ENCODE measurements around the gene RNF217. TPM values are rescaled to one million over a fixed set of nuclear protein-coding genes. Genes with fewer than 3 reads are reported as not detected.

Gene RNF217
- total RNA-seq, 1 experiment from 2014 or later, result 10.3 TPM

DNA sequence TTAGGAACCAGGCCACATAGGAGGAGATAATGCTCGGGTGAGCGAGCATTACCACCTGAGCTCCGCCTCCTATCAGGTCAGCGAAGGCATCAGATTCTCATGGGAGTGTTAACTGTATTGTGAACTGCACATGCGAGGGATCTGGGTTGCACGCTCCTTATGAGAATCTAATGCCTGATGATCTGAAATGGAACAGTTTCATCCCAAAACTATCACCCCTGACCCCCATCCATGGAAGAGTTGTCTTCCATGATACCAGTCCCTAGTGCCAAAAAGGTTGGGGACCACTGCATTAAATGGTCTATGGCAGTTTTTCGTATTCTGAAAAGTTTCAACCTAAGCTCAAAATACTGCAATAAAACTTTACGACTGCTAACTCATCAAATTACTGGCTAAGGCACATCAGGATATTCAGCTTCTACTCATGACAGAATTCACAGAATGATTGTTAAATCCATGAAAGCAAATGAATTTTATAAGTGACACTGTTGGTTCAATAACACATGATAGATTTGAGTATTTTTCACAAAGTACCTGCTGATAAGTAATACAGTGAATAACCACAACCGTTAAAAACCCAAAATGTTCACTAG is 25.9 kb downstream of the RNF217 start:
- no peak for DNase-seq (ENCODE audit: low read depth)

DNA sequence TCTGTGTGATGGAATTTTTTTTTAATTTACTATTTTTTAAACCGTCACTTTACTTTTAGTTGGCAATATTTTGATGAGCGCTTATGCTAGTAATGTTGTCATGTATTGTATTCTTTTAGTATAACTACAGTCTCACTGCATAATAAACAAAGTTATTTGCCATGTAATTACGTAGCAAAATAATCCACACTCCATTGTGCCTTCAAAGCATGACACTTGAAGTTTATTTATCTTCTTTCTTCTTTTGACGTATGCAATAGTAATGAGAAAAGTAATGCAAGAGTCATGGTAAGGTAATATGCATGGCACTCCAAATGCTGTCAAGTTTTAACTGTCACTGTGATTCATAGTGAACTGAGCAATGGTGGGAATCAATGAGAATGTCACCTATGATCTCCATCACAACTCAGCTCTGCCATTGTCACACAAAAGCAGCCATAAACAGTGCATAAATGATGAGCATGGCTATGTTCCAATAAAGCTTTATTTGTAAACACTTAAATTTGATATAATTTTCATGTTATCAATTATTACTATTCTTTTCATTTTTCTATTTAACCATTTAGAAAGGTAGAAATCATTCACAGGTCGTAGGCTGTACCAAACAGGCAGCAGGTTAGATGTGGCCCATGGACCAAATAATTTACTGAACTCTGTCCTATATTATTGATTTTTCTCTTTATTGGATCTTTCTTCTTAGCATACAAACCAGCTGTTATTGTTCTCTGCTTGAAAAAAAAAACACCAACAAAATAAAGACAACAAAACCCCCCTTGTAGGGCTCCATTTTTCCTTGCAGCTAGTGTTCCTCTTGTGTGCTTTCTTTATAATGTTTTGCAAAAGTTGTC is 27.1 kb downstream of the RNF217 start:
- DNase-seq (ENCODE audit: low read depth), result no peak

DNA sequence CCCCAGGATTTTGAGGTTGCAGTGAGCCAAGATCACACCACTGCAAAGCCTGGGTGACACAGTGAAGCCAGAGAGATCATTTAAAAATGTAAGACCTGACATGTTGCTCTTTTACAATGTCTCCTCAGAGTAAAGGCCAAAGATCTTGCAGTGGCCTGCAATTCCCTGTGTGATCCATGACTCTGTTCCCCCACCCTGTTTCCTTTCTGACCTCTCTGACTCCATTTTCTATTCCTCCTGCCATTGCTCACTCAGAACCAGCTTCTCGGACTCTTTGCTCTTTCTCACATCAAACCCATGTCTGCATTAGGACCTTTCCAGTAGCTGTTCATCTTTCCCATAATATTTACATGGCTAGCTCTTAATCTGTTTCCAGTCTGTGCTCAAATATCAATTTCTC is 28.8 kb downstream of the RNF217 start:
- DNase-seq (ENCODE audit: low read depth), result no peak

DNA sequence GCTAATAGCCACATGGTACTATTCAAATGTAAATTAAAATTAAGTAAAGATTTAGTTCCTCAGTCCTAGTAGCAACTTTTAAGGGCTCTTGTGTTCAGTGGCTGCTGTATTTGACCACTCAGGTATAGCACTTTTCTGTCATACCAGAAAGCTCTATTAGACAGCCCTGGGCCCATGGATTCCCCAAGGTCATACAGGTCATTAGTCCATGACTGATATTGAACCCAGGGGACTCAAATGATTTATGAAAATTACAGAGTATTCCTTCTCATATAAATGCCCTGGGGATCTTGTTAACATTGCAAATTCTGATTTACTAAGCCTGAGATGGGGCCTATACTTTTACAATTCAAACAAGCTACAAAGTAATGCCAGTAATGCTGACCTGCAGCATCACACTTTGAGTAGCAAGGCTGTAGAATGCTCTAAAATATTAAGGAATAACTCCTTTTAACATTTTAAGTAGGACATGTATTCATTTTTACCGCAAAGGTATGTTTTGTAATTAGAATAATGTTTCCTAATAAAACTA is 29.6 kb downstream of the RNF217 start:
- DNase-seq (ENCODE audit: low read depth), result no peak

DNA sequence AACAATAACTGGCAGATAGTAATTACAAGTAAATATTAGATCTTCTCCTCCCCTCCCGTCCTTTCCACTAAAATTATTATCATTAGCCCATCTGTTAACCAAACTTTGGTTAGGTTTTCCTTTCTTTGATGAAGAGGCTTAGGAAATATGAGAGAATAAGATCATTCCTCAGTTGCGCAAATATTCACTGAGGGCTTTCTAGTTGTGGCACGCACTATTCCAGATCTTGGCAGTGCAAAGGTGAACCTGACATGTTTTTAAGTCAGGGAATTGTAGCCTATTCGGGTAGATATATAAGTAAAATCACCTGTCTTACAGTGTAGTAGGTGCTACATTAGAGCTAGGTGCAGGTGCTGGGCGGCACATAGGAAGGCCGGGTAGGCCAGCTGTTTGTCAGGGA is 31.1 kb downstream of the RNF217 start:
- DNase-seq (ENCODE audit: low read depth), result no peak

DNA sequence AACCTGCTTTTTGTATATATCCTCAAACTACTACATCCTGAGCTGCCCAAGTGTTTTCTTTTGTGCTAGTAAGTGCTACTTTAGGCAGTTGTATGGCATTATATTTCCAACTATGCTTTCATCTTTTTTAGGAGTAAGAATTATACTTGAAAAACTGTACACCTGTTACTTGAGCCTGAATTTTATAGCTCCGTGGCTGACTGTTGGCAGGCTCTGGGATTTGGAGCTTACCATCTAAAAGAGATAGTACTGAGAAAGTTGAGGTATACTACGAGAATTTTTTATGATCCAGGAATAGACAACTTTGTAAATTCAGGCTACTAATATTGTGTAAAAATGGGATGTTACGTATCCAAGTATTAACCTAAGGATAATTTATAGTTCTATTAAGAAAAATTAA is 32.4 kb downstream of the RNF217 start:
- DNase-seq (ENCODE audit: low read depth), result no peak

DNA sequence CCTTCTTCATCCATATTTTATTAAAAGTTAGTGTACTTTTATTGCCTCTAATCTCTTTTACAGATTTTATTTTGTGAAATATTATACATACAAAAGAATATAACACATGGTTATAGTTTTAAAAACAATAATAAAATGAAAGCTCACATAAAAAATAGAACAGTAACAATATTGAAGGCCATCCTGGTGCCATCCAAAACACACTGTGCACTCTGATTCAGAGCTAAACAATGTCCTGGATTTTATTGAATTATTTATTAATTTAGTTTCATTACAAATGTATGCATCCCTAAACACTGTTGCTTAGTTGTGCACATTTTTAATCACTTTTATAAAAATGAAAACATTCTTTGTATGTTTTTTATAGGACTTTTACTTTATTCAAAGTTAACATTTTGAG is 32.9 kb downstream of the RNF217 start:
- DNase-seq (ENCODE audit: low read depth), result no peak

DNA sequence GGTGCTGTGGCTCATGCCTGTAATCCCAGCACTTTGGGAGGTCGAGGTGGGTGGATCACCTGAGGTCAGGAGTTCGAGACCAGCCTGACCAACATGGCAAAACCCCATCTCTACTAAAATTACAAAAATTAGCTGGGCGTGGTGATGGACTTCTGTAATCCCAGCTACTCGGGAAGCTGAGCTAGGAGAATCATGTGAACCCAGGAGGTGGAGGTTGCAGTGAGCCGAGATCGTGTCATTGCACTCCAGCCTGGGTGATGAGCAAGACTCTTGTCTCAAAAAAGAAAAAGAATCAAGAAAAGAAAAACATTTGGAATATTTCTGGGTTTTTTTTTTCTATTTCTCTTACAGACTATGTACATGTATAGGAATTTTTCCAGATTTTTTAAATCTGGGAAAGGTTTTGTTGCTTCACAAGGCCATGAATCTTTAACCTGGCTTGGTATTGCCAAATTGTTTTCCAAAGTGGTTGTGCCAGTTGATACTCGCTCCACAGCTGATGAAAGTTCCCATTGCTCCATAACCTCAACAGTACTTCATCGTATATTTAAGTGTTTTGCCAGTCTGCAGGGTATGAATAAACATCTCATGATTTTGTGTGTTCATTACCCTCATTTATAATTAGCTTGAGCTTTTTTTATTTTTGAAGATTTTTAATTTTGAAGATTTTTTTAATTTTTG is 33.5 kb downstream of the RNF217 start:
- DNase-seq (ENCODE audit: low read depth), result no peak

DNA sequence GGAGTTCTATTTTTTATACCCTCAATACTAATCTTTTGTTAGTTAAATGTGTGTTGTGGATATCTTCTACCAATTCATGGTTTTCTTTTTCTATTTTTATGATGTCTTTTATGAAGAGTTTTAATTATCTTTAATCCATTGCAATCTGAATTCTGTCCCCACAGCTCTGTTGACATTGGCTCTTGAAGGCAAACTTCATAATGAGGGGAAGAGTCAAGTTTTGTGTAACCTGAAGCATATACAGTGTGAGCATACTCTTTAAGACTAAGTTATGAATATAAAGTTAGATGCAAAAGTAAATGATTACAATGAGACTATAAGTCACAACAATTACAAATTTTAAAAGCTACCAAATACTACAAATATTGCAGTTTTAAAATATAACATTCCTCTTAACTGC is 34.2 kb downstream of the RNF217 start:
- no peak for DNase-seq (ENCODE audit: low read depth)

DNA sequence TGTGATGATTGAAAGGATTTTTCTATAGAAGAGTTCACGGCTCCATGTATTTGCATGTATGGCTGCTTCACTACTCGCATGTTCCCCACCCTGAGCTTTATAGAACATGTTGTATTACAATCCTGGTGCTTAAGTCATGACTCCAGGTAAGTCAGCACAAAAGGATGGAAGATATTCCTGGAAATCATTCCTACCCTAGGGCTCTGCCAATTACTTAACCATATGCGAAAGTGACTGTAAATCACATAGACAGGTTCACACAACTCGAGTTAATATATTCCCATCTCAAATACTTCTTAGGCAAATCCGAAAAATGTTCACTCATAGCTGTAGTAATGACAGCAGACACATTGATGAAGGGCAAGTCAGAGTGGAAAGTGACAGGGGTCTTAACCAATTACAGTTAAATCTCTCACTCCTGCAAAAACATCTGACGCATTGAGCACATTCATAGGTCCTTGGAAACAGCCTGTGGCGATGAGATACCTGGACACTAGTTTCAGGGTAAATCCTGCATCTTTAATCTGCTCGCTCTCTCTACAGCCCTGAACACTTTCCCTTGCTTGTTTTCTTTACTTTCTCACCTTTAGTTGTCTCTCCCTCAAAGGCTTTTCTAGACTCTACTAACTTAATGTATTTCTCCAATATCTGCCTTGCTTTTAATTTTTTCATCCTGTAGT is 35.1 kb downstream of the RNF217 start:
- no peak for DNase-seq (ENCODE audit: low read depth)

DNA sequence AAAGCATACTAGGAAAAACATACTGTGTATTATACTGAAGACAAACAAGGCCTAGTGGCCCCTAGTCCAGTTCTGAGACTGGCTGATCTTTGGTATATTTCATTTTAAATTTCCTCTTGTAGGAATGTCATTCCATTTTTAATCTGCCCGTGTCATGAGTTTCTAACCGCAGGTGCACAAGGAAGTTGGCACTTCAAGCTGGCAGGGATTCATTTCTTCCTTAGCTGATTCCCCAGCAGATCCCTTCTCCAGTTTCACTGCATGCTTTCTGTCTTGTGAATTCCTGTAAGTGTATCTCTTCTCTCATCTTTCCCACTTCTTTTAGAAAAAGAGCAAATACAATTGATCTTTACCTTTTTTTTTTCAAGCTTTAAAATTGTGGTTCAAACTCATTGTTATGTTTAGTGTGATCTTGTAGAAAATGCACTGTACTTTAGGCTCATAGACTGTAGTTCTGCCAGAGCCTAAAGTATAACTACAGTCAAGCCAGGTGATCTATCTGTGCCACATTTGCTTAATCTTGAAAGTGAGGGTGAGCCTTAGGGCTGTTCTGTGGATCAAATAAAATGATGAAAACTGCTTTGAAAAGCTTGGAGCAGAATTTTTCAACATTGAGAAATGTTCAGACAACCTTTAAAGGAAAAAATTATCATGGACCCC is 37.0 kb downstream of the RNF217 start:
- DNase-seq (ENCODE audit: low read depth), result no peak

DNA sequence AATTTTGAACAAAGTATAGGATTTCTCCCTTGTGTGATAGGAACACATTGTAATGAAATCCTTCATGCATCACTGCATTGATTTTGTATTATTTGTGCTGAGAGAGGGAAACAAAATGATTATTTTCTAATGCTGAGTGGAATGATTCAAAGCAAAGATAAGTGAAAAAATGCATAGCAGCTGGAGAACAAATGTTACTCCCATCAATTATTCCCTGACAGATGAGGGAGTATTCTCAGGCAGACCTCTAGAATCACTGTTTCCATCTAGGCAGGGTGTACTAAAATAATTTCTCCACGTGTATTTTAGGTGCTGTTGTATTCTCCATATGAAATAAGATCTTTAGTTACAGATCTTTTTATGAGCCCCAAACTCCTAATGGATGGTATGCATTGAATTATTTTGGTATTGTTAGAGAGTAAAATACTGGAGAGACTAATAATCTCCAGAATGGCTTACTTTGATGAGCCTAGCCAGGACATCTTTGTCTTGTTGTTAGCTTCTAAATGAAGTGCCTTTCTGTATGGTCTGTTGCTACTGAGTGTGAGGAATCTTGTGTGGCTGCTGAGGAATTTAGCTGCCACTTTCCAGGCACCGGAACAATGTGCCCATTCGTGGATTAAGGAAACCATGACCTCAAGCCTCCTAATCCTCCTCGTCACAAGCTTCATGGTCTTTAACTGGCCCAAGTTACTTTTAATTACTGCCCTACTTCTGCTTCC is 39.6 kb downstream of the RNF217 start:
- peak; percentile 78 for DNase-seq (ENCODE audit: low read depth)

DNA sequence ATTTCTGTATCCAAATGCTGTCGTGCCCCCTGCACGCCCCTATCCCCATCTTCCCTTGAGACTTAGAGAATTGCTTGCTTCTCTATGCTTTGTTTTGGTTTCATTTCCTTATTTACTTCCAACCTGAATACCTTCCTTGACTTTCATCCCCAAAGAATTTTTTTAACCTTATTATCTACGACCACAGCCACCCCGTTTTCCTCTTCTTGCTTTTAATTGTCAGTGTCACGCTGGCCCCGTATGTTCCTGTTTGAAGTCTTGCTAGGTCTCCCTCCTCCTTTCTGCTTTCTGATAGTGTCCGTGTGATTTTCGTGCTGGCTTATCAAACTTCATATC is 40.1 kb downstream of the RNF217 start:
- no peak for DNase-seq (ENCODE audit: low read depth)

DNA sequence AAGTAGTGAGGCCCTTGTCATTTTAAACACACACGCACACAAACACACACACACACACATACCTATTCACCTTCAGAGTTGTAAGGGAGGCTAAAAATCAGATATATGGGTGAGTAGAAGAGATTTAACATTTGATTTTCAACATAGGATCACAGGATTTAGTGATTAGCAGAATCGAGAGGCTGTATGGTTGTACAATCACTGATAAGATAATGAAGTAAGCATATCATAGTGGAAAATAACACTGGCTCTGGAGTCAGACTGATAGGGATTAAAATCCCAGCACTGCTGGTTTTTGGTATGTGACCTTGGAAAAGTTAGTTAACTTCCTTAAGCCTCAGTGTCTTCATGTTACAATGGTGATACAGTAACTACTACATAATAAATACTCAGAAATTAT is 40.8 kb downstream of the RNF217 start:
- no peak for DNase-seq (ENCODE audit: low read depth)

DNA sequence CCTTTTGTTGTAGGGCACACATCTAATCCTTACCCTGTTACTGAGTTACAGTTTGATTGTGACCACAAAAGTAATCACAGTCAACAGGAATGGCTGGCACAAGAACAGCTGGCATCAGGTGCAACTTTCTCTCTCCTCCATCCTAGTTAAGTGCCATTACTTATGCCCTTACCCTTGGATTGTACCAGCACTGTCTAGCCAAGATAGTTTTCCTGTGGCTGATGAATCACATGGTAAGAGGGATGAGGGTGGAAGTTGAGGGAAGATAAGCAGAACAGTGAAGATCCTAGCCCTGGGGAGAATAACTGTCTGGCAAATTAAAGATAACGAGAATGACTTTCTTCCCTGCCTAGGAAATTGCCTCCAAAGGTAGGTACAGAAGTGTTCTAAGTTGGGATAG is 42.0 kb downstream of the RNF217 start:
- peak; percentile 89 for DNase-seq (ENCODE audit: low read depth)

DNA sequence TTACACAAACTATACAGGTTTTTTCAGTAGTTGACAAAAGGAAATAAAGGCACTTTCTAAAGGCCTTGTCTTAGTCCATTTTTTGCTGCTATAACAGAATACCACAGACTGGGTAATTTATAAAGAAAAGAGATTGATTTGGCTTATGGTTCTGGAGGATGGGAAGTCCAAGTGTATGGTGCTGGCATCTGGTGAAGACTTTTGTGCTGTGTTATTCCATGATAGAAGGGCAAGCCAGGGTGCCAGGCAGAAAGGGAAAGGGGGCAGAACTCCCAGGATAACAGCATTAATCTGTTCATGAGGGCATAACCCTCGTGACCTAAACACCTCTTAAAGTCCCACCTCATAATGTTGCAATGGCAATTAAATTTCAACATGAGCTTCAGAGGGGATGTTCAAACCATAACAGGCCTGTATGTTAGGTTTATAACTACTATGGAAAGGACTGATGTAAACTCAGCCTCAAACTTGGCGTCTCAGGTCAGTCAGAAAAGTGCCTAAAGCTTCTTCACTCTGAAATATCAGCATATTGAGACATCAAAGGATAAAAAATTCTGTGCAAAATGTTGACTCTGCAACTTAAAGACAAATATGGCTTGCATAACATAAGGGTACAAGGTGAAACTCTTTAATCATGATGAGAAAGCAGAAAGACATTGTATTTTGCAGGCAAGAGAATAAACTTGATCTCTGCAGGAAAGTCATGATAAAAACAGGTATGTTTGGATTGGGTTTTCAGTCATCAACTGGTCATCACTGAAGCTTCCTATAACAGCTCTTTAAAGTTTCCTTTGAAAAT is 42.8 kb downstream of the RNF217 start:
- DNase-seq (ENCODE audit: low read depth), result no peak

DNA sequence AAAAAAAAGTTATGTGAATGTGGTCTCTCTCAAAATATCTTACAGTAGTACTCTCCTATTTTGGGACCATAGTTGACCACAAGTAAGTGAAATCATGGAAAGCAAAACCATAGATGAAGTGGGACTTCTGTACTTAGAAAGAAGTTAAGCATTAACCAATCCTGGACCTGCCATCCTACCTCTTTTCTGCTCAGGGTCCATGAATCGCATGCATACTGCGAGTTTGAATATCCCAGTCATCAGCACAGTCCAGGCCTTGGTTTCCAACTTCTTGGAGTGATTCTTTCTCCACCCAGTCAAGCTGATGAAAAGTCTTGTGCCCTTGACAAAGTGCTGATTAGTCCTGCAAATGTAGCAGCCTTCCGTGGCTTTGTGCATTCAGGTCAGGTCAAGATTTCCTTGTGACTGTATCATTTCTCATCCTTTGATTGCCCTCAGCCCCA is 46.0 kb downstream of the RNF217 start:
- peak; percentile 79 for DNase-seq (ENCODE audit: low read depth)

DNA sequence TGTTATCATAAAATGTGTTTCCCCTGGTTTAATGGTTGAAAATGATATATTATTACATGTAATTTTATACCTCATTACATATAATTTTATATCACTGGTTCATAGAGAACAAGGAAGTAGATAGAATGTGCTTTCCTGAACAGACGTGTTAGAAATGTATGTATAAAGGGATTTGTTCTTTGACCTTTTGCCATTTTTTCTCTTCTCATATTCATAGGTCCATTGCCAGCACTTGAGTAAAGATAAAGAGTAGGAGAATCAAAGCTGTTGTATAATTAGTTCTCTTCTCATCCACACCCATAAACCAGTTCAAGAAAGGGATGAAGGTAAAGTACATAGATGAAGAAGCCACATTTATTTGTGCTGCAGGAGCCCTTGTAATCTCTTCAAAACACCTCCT is 46.7 kb downstream of the RNF217 start:
- DNase-seq (ENCODE audit: low read depth), result no peak

DNA sequence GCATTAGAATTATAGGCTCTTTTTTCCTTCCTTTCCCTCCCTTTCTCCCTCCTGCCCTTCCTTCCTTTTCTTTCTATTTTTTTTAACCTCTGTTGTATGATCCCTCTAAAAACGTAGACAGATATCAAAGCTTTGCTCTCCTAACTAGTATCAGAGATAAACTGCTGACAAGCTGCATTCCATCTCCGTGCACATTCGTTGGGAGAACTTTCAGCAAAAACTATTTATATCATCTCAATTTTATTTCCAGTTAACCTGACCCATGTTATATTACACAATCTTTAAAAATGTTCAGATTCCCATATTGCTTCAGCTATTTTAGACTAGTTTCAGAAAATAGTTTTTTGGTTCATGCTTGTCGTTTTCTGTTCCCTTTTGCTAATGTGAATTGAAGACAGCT is 47.3 kb downstream of the RNF217 start:
- DNase-seq (ENCODE audit: low read depth), result no peak

All from RPMI7951 (cell line).